K562 (cell line): Measurements from ENCODE around the gene FGF21. TPM values are rescaled to one million over a fixed set of nuclear protein-coding genes. Genes with fewer than 3 reads are reported as not detected.
A peak's percentile ranks its signal among the peaks of the same experiment; 100 is the strongest.

Experiments
- ARID1B ChIP-seq: fragments of 450-650 bp; IDR thresholded peaks from 2 replicates; pipeline ENCODE4 v1.6.1; 2016; ENCODE audit warnings: antibody characterized with exemption, mild to moderate bottlenecking, inconsistent platforms
- BRF1 ChIP-seq: IDR thresholded peaks from 3 replicates; pipeline ENCODE4 v1.6.1; 2011; ENCODE audit warnings: borderline replicate concordance, mild to moderate bottlenecking; ENCODE audit not compliant: insufficient read length; ENCODE audit errors: extremely low read depth
- CBFA2T3 ChIP-seq: fragments of 450-650 bp; IDR thresholded peaks from 2 replicates; pipeline ENCODE4 v1.6.1; 2017
- ESRRA ChIP-seq: fragments of 450-650 bp; IDR thresholded peaks from 2 replicates; pipeline ENCODE4 v1.6.1; 2014; ENCODE audit warnings: low read depth, mild to moderate bottlenecking, moderate library complexity, borderline replicate concordance
- LARP7 ChIP-seq: fragments of 450-650 bp; IDR thresholded peaks from 2 replicates; pipeline ENCODE4 v1.6.1; 2016
- NUFIP1 ChIP-seq: fragments of 450-650 bp; IDR thresholded peaks from 2 replicates; pipeline ENCODE4 v1.6.1; 2018; ENCODE audit not compliant: partially characterized antibody
- PHF21A ChIP-seq: fragments of 450-650 bp; IDR thresholded peaks from 2 replicates; pipeline ENCODE4 v1.6.1; 2017; ENCODE audit warnings: low read depth, borderline replicate concordance
- ZNF274 ChIP-seq: IDR thresholded peaks from 2 replicates; pipeline ENCODE4 v1.6.1; 2011; ENCODE audit warnings: low read depth, mild to moderate bottlenecking, low read length, moderate library complexity, borderline replicate concordance
- ZNF57 ChIP-seq: fragments of 450-650 bp; formaldehyde crosslinking; IDR thresholded peaks from 2 replicates; pipeline ENCODE4 v1.4.0; 2020; ENCODE audit warnings: mild to moderate bottlenecking, moderate library complexity
- ZNF583 ChIP-seq: fragments of 250-450 bp; sonication (Bioruptor Pico); IDR thresholded peaks from 2 replicates; pipeline ENCODE4 v1.4.0; 2020
- polyA plus RNA-seq, 8 experiments: library from polyadenylated mRNA; depleted of rRNA in 4 of 8; stranded (reverse) in 5 of 8; unstranded in 3 of 8; fragments of >200 nt; fragmentation: Nextera tagmentation in 2 of 8; fragmentation: Illumina TruSeq in 1 of 8; extraction: Ambion mirVana in 2 of 8; extraction: Trizol in 1 of 8; gene quantifications; 2 replicates each; pipeline versions ENCODE4 v1.2.1 to v1.2.3, GENCODE V29; 2011 to 2014; ENCODE audit warnings: inconsistent platforms in 1 of 8, missing spikeins in 1 of 8
- total RNA-seq, 7 experiments: library from RNA; depleted of rRNA in 6 of 7; stranded (reverse); fragments of >200 nt in 6 of 7; fragmentation: Illumina TruSeq in 2 of 7; extraction: Trizol in 2 of 7; gene quantifications; 2 replicates each; pipeline versions ENCODE4 v1.2.1 to v1.2.3, GENCODE V29; 2011 to 2021; ENCODE audit warnings: low replicate concordance in 1 of 7
- TF ChIP-seq, protein P1 (sequence below), 2 experiments: fragments of 450-650 bp; IDR thresholded peaks; 2 replicates each; pipeline ENCODE4 v1.6.1; 2018; ENCODE audit warnings: mild to moderate bottlenecking in 2 of 2, low read depth in 1 of 2; ENCODE audit not compliant: partially characterized antibody in 2 of 2
- TF ChIP-seq, protein P2 (sequence below): fragments of 250-450 bp; sonication (Bioruptor Pico); IDR thresholded peaks from 2 replicates; pipeline ENCODE4 v1.5.0; 2021; ENCODE audit warnings: mild to moderate bottlenecking, borderline replicate concordance

FGF21 gene
- total and polyA plus RNA-seq, 9 of the 15 experiments (the other 6 are each of a cell fraction or from before 2014, with no cell fraction given): 0.04 to 0.77 (median 0.09) TPM; not detected in 6

DNA sequence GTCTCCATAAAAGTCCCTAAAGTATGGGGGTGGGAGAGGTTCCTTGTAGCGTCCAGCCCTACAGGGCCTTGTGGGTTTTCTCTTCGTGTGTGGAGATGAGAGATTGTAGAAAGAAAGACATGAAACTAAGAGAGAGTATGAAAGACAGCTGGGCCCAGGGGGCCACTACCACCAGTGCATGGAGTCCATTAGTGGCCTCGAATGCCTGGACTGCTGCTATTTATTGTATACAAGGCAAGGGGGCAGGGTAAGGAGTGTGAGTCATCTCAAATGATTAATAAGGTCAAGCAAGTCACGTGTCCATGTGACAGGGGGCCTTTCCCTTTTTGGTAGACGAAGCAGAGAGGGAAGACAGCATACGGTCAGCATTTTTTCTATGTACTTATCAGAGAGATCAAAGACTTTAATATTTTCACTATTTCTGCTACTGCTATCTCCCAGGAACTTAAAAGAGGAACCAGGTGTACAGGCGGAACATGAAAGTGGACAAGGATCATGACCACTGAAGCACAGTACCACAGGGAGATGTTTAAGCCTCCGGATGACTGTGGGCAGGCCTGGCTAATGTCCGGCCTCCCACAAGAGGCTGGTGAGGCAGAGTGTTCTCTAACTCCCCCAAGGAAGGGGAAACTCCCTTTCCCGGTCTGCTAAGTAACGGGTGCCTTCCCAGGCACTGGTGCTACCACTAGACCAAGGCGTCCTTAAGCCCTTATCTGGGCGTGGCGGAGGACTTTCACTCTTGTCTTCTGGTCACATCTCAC, 25.5 kb downstream of the FGF21 start (continued):
- TF ChIP-seq CBFA2T3: no peak
- TF ChIP-seq ZNF57: no peak
- no peak for TF ChIP-seq BRF1
- TF ChIP-seq, protein P1, sequence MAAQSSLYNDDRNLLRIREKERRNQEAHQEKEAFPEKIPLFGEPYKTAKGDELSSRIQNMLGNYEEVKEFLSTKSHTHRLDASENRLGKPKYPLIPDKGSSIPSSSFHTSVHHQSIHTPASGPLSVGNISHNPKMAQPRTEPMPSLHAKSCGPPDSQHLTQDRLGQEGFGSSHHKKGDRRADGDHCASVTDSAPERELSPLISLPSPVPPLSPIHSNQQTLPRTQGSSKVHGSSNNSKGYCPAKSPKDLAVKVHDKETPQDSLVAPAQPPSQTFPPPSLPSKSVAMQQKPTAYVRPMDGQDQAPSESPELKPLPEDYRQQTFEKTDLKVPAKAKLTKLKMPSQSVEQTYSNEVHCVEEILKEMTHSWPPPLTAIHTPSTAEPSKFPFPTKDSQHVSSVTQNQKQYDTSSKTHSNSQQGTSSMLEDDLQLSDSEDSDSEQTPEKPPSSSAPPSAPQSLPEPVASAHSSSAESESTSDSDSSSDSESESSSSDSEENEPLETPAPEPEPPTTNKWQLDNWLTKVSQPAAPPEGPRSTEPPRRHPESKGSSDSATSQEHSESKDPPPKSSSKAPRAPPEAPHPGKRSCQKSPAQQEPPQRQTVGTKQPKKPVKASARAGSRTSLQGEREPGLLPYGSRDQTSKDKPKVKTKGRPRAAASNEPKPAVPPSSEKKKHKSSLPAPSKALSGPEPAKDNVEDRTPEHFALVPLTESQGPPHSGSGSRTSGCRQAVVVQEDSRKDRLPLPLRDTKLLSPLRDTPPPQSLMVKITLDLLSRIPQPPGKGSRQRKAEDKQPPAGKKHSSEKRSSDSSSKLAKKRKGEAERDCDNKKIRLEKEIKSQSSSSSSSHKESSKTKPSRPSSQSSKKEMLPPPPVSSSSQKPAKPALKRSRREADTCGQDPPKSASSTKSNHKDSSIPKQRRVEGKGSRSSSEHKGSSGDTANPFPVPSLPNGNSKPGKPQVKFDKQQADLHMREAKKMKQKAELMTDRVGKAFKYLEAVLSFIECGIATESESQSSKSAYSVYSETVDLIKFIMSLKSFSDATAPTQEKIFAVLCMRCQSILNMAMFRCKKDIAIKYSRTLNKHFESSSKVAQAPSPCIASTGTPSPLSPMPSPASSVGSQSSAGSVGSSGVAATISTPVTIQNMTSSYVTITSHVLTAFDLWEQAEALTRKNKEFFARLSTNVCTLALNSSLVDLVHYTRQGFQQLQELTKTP (IDR thresholded peaks at IDR 0.05; ENCODE audit: low read depth in 1 of 2, partially characterized antibody in 2 of 2): no peak
- TF ChIP-seq ESRRA: peak; percentile 59
- no peak for TF ChIP-seq LARP7
- TF ChIP-seq ARID1B: peak; percentile 81
- TF ChIP-seq ZNF583 (CRISPR knock-in tag): no peak
- no peak for TF ChIP-seq ZNF274
- TF ChIP-seq, protein P2, sequence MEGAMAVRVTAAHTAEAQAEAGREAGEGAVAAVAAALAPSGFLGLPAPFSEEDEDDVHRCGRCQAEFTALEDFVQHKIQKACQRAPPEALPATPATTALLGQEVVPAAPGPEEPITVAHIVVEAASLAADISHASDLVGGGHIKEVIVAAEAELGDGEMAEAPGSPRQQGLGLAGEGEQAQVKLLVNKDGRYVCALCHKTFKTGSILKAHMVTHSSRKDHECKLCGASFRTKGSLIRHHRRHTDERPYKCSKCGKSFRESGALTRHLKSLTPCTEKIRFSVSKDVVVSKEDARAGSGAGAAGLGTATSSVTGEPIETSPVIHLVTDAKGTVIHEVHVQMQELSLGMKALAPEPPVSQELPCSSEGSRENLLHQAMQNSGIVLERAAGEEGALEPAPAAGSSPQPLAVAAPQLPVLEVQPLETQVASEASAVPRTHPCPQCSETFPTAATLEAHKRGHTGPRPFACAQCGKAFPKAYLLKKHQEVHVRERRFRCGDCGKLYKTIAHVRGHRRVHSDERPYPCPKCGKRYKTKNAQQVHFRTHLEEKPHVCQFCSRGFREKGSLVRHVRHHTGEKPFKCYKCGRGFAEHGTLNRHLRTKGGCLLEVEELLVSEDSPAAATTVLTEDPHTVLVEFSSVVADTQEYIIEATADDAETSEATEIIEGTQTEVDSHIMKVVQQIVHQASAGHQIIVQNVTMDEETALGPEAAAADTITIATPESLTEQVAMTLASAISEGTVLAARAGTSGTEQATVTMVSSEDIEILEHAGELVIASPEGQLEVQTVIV (CRISPR knock-in tag): no peak
- no peak for TF ChIP-seq NUFIP1
- no peak for TF ChIP-seq PHF21A
